HEK293 (cell line): ENCODE measurements around the gene TGFB1I1.
A peak's percentile ranks its signal among the peaks of the same experiment; 100 is the strongest.

ENCODE experiments used
- HOXC10 ChIP-seq: sonication (generic); formaldehyde crosslinking; IDR thresholded peaks from 2 replicates; pipeline ENCODE4 v1.8.1; 2023; ENCODE audit warnings: mild to moderate bottlenecking, missing genetic modification reagents
- HOXD13 ChIP-seq: sonication (generic); formaldehyde crosslinking; IDR thresholded peaks from 2 replicates; pipeline ENCODE4 v1.8.0; 2022; ENCODE audit warnings: missing genetic modification reagents, borderline replicate concordance
- SCRT2 ChIP-seq: fragments of 450-650 bp; formaldehyde crosslinking; IDR thresholded peaks from 2 replicates; pipeline ENCODE4 v1.5.1; 2016; ENCODE audit warnings: missing biosample characterization, missing genetic modification characterization
- YY1 ChIP-seq: fragments of 450-650 bp; formaldehyde crosslinking; IDR thresholded peaks from 2 replicates; pipeline ENCODE4 v1.5.1; 2018; ENCODE audit warnings: missing biosample characterization, missing genetic modification characterization
- ZEB2 ChIP-seq: fragments of 450-650 bp; formaldehyde crosslinking; IDR thresholded peaks from 2 replicates; pipeline ENCODE4 v1.5.1; 2016; ENCODE audit warnings: missing biosample characterization, missing genetic modification characterization
- ZFHX2 ChIP-seq: fragments of 450-650 bp; formaldehyde crosslinking; conservative IDR thresholded peaks from 2 replicates; pipeline ENCODE4 v1.5.1; 2016; ENCODE audit warnings: missing biosample characterization, missing genetic modification characterization
- ZNF16 ChIP-seq: fragments of 450-650 bp; formaldehyde crosslinking; IDR thresholded peaks from 2 replicates; pipeline ENCODE4 v1.5.1; 2016; ENCODE audit warnings: low read depth, missing biosample characterization, missing genetic modification characterization
- ZNF223 ChIP-seq: fragments of 450-650 bp; formaldehyde crosslinking; IDR thresholded peaks from 2 replicates; pipeline ENCODE4 v1.5.1; 2016; ENCODE audit warnings: missing biosample characterization, missing genetic modification characterization
- ZNF266 ChIP-seq: fragments of 450-650 bp; formaldehyde crosslinking; IDR thresholded peaks from 2 replicates; pipeline ENCODE4 v1.5.1; 2016; ENCODE audit warnings: missing biosample characterization, missing genetic modification characterization, low read depth
- ZNF302 ChIP-seq: fragments of 450-650 bp; formaldehyde crosslinking; IDR thresholded peaks from 2 replicates; pipeline ENCODE4 v1.5.1; 2016; ENCODE audit warnings: missing biosample characterization, missing genetic modification characterization, low read depth
- ZNF423 ChIP-seq: fragments of 450-650 bp; formaldehyde crosslinking; IDR thresholded peaks from 2 replicates; pipeline ENCODE4 v1.5.1; 2016; ENCODE audit warnings: missing biosample characterization, missing genetic modification characterization
- ZNF510 ChIP-seq: fragments of 450-650 bp; formaldehyde crosslinking; IDR thresholded peaks from 2 replicates; pipeline ENCODE4 v1.5.1; 2018; ENCODE audit warnings: mild to moderate bottlenecking, missing genetic modification characterization, missing biosample characterization; ENCODE audit not compliant: insufficient replicate concordance
- ZNF530 ChIP-seq: fragments of 450-650 bp; formaldehyde crosslinking; IDR thresholded peaks from 2 replicates; pipeline ENCODE4 v1.5.1; 2016; ENCODE audit warnings: low read depth, missing biosample characterization, missing genetic modification characterization
- ZNF610 ChIP-seq: fragments of 450-650 bp; formaldehyde crosslinking; IDR thresholded peaks from 2 replicates; pipeline ENCODE4 v1.5.1; 2016; ENCODE audit warnings: missing biosample characterization, missing genetic modification characterization, borderline replicate concordance
- ZNF670 ChIP-seq: fragments of 450-650 bp; formaldehyde crosslinking; IDR thresholded peaks from 2 replicates; pipeline ENCODE4 v1.5.1; 2016; ENCODE audit warnings: missing biosample characterization, missing genetic modification characterization, low read depth
- ZNF707 ChIP-seq: fragments of 450-650 bp; formaldehyde crosslinking; IDR thresholded peaks from 2 replicates; pipeline ENCODE4 v1.5.1; 2016; ENCODE audit warnings: missing biosample characterization, missing genetic modification characterization
- ZNF76 ChIP-seq: fragments of 450-650 bp; formaldehyde crosslinking; IDR thresholded peaks from 2 replicates; pipeline ENCODE4; 2016; ENCODE audit warnings: low read depth, missing biosample characterization, missing genetic modification characterization, borderline replicate concordance
- ZSCAN23 ChIP-seq: fragments of 450-650 bp; formaldehyde crosslinking; IDR thresholded peaks from 2 replicates; pipeline ENCODE4 v1.5.1; 2016; ENCODE audit warnings: missing biosample characterization, missing genetic modification characterization
- TF ChIP-seq, protein P1 (sequence below): fragments of 450-650 bp; formaldehyde crosslinking; IDR thresholded peaks from 2 replicates; pipeline ENCODE4 v1.5.1; 2016; ENCODE audit warnings: missing biosample characterization, missing genetic modification characterization
- TF ChIP-seq, protein P2 (sequence below): fragments of 450-650 bp; formaldehyde crosslinking; IDR thresholded peaks from 2 replicates; pipeline ENCODE4 v1.5.1; 2016; ENCODE audit warnings: missing biosample characterization, missing genetic modification characterization
- TF ChIP-seq, protein P3 (sequence below): fragments of 450-650 bp; formaldehyde crosslinking; IDR thresholded peaks from 2 replicates; pipeline ENCODE4 v1.5.1; 2016; ENCODE audit warnings: missing biosample characterization, missing genetic modification characterization, borderline replicate concordance
- TF ChIP-seq, protein P4 (sequence below): fragments of 450-650 bp; formaldehyde crosslinking; IDR thresholded peaks from 2 replicates; pipeline ENCODE4 v1.5.1; 2016; ENCODE audit warnings: missing biosample characterization, missing genetic modification characterization
- TF ChIP-seq, protein P5 (sequence below): fragments of 450-650 bp; formaldehyde crosslinking; IDR thresholded peaks from 2 replicates; pipeline ENCODE4 v1.5.1; 2016; ENCODE audit warnings: missing biosample characterization, missing genetic modification characterization
- TF ChIP-seq, protein P6 (sequence below): fragments of 450-650 bp; formaldehyde crosslinking; IDR thresholded peaks from 2 replicates; pipeline ENCODE4 v1.5.1; 2016; ENCODE audit warnings: missing biosample characterization, missing genetic modification characterization
- TF ChIP-seq, protein P7 (sequence below): fragments of 450-650 bp; formaldehyde crosslinking; IDR thresholded peaks from 2 replicates; pipeline ENCODE4 v1.5.1; 2016; ENCODE audit warnings: missing biosample characterization, missing genetic modification characterization

Gene TGFB1I1

DNA sequence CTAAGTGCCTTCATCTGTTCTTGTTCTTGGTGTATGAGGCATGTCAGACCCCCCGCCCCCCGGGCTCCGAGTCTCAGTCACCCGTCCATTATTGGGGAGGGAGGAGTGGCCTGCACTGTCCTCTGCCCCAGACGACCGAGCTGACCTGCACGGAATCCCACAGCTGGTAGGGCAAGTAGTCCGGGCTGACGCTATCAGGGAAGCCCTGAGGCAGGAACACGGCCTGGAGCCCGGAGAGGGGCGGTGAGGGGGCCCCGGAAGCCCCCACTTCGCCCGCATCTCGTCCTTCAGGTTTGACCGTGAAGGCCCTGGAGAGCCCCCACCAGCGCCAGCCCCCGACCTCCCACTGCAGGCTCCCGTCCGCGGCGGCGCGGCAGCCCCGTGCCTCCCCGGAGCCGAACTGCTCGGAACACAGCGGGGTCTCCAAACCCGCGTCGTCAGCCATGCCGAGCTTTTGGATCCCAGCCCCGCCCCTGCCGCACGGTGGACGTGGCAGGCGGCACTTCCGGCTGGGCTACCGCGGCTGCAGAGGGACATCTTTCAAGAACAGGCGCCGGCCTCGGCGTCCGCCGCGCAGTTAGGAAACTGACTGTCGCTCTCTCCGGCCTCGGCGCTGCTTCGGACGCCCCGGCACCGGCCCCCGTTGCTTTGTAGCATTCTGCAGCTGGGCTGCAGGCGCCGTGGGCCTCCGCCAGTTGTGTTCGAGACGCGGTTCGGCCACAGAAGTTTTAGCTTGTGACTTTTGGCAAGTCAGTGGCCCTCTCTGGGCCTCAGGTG lies 36.2 kb downstream of the TGFB1I1 start, which contains the start of gene RUSF1 (continued):
- 0 out of 2 replicates have a peak, but pooled peaks have one; percentile 74 for TF ChIP-seq ZNF610
- TF ChIP-seq SCRT2 (tag by site-specific recombination) = no peak
- no peak for TF ChIP-seq ZNF16 (tag by site-specific recombination)
- no peak for TF ChIP-seq ZNF266 (tag by site-specific recombination)
- no peak for TF ChIP-seq HOXC10
- TF ChIP-seq HOXD13 (CRISPR knock-in tag) = no peak
- TF ChIP-seq ZEB2 (tag by site-specific recombination) = 0 out of 2 replicates have a peak, but pooled peaks have one; percentile 44
- TF ChIP-seq ZNF510 = no peak
- TF ChIP-seq, protein P1, sequence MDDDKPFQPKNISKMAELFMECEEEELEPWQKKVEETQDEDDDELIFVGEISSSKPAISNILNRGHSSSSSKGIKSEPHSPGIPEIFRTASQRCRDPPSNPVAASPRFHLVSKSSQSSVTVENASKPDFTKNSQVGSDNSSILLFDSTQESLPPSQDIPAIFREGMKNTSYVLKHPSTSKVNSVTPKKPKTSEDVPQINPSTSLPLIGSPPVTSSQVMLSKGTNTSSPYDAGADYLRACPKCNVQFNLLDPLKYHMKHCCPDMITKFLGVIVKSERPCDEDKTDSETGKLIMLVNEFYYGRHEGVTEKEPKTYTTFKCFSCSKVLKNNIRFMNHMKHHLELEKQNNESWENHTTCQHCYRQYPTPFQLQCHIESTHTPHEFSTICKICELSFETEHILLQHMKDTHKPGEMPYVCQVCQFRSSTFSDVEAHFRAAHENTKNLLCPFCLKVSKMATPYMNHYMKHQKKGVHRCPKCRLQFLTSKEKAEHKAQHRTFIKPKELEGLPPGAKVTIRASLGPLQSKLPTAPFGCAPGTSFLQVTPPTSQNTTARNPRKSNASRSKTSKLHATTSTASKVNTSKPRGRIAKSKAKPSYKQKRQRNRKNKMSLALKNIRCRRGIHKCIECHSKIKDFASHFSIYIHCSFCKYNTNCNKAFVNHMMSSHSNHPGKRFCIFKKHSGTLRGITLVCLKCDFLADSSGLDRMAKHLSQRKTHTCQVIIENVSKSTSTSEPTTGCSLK (tag by site-specific recombination) = no peak
- TF ChIP-seq, protein P2, sequence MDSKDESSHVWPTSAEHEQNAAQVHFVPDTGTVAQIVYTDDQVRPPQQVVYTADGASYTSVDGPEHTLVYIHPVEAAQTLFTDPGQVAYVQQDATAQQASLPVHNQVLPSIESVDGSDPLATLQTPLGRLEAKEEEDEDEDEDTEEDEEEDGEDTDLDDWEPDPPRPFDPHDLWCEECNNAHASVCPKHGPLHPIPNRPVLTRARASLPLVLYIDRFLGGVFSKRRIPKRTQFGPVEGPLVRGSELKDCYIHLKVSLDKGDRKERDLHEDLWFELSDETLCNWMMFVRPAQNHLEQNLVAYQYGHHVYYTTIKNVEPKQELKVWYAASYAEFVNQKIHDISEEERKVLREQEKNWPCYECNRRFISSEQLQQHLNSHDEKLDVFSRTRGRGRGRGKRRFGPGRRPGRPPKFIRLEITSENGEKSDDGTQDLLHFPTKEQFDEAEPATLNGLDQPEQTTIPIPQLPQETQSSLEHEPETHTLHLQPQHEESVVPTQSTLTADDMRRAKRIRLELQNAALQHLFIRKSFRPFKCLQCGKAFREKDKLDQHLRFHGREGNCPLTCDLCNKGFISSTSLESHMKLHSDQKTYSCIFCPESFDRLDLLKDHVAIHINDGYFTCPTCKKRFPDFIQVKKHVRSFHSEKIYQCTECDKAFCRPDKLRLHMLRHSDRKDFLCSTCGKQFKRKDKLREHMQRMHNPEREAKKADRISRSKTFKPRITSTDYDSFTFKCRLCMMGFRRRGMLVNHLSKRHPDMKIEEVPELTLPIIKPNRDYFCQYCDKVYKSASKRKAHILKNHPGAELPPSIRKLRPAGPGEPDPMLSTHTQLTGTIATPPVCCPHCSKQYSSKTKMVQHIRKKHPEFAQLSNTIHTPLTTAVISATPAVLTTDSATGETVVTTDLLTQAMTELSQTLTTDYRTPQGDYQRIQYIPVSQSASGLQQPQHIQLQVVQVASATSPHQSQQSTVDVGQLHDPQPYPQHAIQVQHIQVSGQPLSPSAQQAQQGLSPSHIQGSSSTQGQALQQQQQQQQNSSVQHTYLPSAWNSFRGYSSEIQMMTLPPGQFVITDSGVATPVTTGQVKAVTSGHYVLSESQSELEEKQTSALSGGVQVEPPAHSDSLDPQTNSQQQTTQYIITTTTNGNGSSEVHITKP (tag by site-specific recombination) = peak; percentile 71
- TF ChIP-seq, protein P3, sequence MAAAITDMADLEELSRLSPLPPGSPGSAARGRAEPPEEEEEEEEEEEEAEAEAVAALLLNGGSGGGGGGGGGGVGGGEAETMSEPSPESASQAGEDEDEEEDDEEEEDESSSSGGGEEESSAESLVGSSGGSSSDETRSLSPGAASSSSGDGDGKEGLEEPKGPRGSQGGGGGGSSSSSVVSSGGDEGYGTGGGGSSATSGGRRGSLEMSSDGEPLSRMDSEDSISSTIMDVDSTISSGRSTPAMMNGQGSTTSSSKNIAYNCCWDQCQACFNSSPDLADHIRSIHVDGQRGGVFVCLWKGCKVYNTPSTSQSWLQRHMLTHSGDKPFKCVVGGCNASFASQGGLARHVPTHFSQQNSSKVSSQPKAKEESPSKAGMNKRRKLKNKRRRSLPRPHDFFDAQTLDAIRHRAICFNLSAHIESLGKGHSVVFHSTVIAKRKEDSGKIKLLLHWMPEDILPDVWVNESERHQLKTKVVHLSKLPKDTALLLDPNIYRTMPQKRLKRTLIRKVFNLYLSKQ = no peak
- TF ChIP-seq ZNF530 (tag by site-specific recombination) = no peak
- TF ChIP-seq ZSCAN23 = no peak
- no peak for TF ChIP-seq ZNF423 (tag by site-specific recombination)
- TF ChIP-seq, protein P4, sequence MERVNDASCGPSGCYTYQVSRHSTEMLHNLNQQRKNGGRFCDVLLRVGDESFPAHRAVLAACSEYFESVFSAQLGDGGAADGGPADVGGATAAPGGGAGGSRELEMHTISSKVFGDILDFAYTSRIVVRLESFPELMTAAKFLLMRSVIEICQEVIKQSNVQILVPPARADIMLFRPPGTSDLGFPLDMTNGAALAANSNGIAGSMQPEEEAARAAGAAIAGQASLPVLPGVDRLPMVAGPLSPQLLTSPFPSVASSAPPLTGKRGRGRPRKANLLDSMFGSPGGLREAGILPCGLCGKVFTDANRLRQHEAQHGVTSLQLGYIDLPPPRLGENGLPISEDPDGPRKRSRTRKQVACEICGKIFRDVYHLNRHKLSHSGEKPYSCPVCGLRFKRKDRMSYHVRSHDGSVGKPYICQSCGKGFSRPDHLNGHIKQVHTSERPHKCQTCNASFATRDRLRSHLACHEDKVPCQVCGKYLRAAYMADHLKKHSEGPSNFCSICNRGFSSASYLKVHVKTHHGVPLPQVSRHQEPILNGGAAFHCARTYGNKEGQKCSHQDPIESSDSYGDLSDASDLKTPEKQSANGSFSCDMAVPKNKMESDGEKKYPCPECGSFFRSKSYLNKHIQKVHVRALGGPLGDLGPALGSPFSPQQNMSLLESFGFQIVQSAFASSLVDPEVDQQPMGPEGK (tag by site-specific recombination) = peak; percentile 96
- TF ChIP-seq ZFHX2 (tag by site-specific recombination) = 0 out of 2 replicates have a peak, but pooled peaks have one; percentile 16
- TF ChIP-seq, protein P5, sequence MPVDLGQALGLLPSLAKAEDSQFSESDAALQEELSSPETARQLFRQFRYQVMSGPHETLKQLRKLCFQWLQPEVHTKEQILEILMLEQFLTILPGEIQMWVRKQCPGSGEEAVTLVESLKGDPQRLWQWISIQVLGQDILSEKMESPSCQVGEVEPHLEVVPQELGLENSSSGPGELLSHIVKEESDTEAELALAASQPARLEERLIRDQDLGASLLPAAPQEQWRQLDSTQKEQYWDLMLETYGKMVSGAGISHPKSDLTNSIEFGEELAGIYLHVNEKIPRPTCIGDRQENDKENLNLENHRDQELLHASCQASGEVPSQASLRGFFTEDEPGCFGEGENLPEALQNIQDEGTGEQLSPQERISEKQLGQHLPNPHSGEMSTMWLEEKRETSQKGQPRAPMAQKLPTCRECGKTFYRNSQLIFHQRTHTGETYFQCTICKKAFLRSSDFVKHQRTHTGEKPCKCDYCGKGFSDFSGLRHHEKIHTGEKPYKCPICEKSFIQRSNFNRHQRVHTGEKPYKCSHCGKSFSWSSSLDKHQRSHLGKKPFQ = no peak
- TF ChIP-seq YY1 (tag by site-specific recombination) = peak; percentile 72; the same call in 1 of the 2 replicates
- no peak for TF ChIP-seq ZNF302 (tag by site-specific recombination)
- no peak for TF ChIP-seq ZNF670 (tag by site-specific recombination)
- TF ChIP-seq, protein P6, sequence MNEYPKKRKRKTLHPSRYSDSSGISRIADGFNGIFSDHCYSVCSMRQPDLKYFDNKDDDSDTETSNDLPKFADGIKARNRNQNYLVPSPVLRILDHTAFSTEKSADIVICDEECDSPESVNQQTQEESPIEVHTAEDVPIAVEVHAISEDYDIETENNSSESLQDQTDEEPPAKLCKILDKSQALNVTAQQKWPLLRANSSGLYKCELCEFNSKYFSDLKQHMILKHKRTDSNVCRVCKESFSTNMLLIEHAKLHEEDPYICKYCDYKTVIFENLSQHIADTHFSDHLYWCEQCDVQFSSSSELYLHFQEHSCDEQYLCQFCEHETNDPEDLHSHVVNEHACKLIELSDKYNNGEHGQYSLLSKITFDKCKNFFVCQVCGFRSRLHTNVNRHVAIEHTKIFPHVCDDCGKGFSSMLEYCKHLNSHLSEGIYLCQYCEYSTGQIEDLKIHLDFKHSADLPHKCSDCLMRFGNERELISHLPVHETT (tag by site-specific recombination) = no peak
- TF ChIP-seq ZNF76 (tag by site-specific recombination) = peak; percentile 57
- TF ChIP-seq ZNF223 (tag by site-specific recombination) = no peak
- TF ChIP-seq, protein P7, sequence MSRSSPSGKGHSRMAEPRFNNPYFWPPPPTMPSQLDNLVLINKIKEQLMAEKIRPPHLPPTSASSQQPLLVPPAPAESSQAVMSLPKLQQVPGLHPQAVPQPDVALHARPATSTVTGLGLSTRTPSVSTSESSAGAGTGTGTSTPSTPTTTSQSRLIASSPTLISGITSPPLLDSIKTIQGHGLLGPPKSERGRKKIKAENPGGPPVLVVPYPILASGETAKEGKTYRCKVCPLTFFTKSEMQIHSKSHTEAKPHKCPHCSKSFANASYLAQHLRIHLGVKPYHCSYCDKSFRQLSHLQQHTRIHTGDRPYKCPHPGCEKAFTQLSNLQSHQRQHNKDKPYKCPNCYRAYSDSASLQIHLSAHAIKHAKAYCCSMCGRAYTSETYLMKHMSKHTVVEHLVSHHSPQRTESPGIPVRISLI (tag by site-specific recombination) = no peak
- no peak for TF ChIP-seq ZNF707 (tag by site-specific recombination)
